WTC11 (cell line): ENCODE results near the gene GOLT1A.

Experiments
- JUN ChIP-seq: sonication (generic); formaldehyde crosslinking; IDR thresholded peaks from 2 replicates; pipeline ENCODE4 v1.8.0; 2023; ENCODE audit warnings: mild to moderate bottlenecking, missing genetic modification reagents
- NFATC4 ChIP-seq: fragments of 250-450 bp; sonication (Bioruptor Pico); IDR thresholded peaks from 2 replicates; pipeline ENCODE4 v1.9.0; 2021; ENCODE audit warnings: mild to moderate bottlenecking
- TEAD4 ChIP-seq: sonication (generic); formaldehyde crosslinking; IDR thresholded peaks from 2 replicates; pipeline ENCODE4 v1.8.0; 2022; ENCODE audit warnings: mild to moderate bottlenecking, missing genetic modification reagents

DNA sequence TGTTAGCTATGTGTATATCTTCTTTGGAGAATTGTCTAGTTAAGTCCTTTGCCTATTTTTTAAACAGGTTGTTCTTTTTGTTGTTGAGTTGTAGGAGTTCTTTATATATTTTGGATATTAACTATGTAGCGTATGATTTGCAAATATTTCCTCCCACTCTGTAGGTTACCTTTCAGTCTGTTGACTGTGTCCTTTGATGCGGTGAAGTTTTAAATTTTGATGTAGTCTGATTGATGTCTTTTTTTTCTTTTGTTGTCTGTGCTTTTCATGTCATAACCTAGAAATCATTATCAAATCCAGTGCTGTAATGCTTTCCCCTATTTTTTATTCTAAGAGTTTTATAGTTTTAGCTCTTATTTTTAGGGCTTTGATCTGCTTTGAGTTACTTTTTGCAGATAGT is 8.8 kb downstream of the GOLT1A start:
- TF ChIP-seq NFATC4 (CRISPR knock-in tag) (no peak), TEAD4 (CRISPR knock-in tag) (no peak), JUN (no peak)
